Osteocyte (in vitro differentiated cells): Measurements from ENCODE around the gene NEMP1. TPM values are rescaled to one million over a fixed set of nuclear protein-coding genes. Genes with fewer than 3 reads are reported as not detected.

Experiments
- DNase-seq: peaks from one replicate; pipeline ENCODE4 v3.0.0; 2021; ENCODE audit warnings: mixed read lengths; ENCODE audit not compliant: unreplicated experiment; ENCODE audit errors: extremely low spot score
- H3K27ac Mint-ChIP-seq: one replicate; pipeline ENCODE4 v1.8.0; 2021; ENCODE audit warnings: mild to moderate bottlenecking, mixed read lengths; ENCODE audit not compliant: unreplicated experiment
- H3K27me3 Mint-ChIP-seq: one replicate; pipeline ENCODE4 v1.8.0; 2021; ENCODE audit warnings: mixed read lengths; ENCODE audit not compliant: unreplicated experiment
- H3K36me3 Mint-ChIP-seq: one replicate; pipeline ENCODE4 v1.8.0; 2021; ENCODE audit warnings: mixed read lengths; ENCODE audit not compliant: unreplicated experiment
- H3K4me1 Mint-ChIP-seq: one replicate; pipeline ENCODE4 v1.8.0; 2021; ENCODE audit warnings: mixed read lengths; ENCODE audit not compliant: unreplicated experiment
- H3K4me3 Mint-ChIP-seq: one replicate; pipeline ENCODE4 v1.8.0; 2021; ENCODE audit warnings: mild to moderate bottlenecking, moderate library complexity, mixed read lengths; ENCODE audit not compliant: unreplicated experiment
- H3K9me3 Mint-ChIP-seq: one replicate; pipeline ENCODE4 v1.8.0; 2021; ENCODE audit warnings: mixed read lengths; ENCODE audit not compliant: unreplicated experiment
- CTCF ChIP-seq: fragments of 200-600 bp; sonication (generic); IDR thresholded peaks from 2 replicates; pipeline ENCODE4 v1.5.0; 2021; ENCODE audit warnings: antibody characterized with exemption, mild to moderate bottlenecking, moderate library complexity
- long read RNA-seq: library from polyadenylated mRNA; unstranded; transcript quantifications from one replicate; pipeline ENCODE4 v2.0.0, GENCODE V29; 2021
- total RNA-seq: library from RNA; stranded (reverse); gene quantifications from 2 replicates; pipeline ENCODE4 v1.2.1, GENCODE V29; 2021

NEMP1 gene
- total RNA-seq, result 12.1 and 14.5 TPM in 2 replicates
- long read RNA-seq, full-length matches to known transcripts, result 1 of 22 reads
- long read RNA-seq, partial matches to known transcripts, result 6 of 22 reads
- long read RNA-seq, other reads (novel, unspliced or antisense), result 15 of 22 reads

- peak; percentile 99 for DNase-seq
- no peaks in the 10 kb centered on the region for H3K27me3 Mint-ChIP-seq
- peak within 1 kb of the TSS; percentile 96 for H3K27ac Mint-ChIP-seq
- H3K9me3 Mint-ChIP-seq, result no peaks in the 10 kb centered on the region
- H3K36me3 Mint-ChIP-seq, result no peaks in the 10 kb centered on the region
- peaks cover 25% of the 10 kb centered on the region for H3K4me1 Mint-ChIP-seq
- TF ChIP-seq CTCF, result no peak
- H3K4me3 Mint-ChIP-seq, result peak within 1 kb of the TSS; percentile 97
Measured at GRCh38 chr12:57078519-57079404, at the start of gene NEMP1. Gene NEMP1, minus strand, starts transcription at chr12:57078791. Its CDS starts 46 bp downstream, at chr12:57078745.

GRCh38 chr12:57127726-57128518 is 49.3 kb upstream of the NEMP1 start, which contains the start of gene LRP1:
Gene LRP1, plus strand, starts transcription at chr12:57128483. Its CDS starts 482 bp downstream, at chr12:57128965.
- Mint-ChIP-seq H3K27me3 (no peaks in the 10 kb centered on the region), H3K36me3 (peaks cover 4% of the 10 kb centered on the region), H3K4me1 (peaks cover 48% of the 10 kb centered on the region), H3K4me3 (peak within 1 kb of the TSS; percentile 89), H3K27ac (peak within 1 kb of the TSS; percentile 87), H3K9me3 (no peaks in the 10 kb centered on the region)
- no peak for TF ChIP-seq CTCF
- DNase-seq, result peak; percentile 94

- TF ChIP-seq CTCF, result peak; percentile 39
- peak overlapping the region; percentile 82 for H3K27ac Mint-ChIP-seq
- DNase-seq, result no peak
- H3K36me3 Mint-ChIP-seq, result peaks cover 4% of the 10 kb centered on the region
- no peaks in the 10 kb centered on the region for H3K9me3 Mint-ChIP-seq
- H3K27me3 Mint-ChIP-seq, result no peaks in the 10 kb centered on the region
- peaks cover 41% of the 10 kb centered on the region for H3K4me1 Mint-ChIP-seq
- H3K4me3 Mint-ChIP-seq, result peak overlapping the region; percentile 89
Measured at GRCh38 chr12:57127101-57127725, 48.6 kb upstream of the NEMP1 start.

- Mint-ChIP-seq H3K4me3 (peak overlapping the region; percentile 89), H3K27ac (peak overlapping the region; percentile 82), H3K9me3 (no peaks in the 10 kb centered on the region), H3K36me3 (peaks cover 1% of the 10 kb centered on the region), H3K27me3 (no peaks in the 10 kb centered on the region), H3K4me1 (peaks cover 34% of the 10 kb centered on the region)
- DNase-seq, result no peak
- no peak for TF ChIP-seq CTCF
Measured at GRCh38 chr12:57126561-57126960, 48.0 kb upstream of the NEMP1 start.
